Posterior cingulate gyrus (tissue), 11 donors: ENCODE measurements around the gene OBP2A.
"Not testable (repeated sequence)": the region's sequence is repeated elsewhere in the genome, so short reads cannot be mapped to it uniquely, and the experiment has no call there.

Source experiments
- DNase-seq, 10 donors: peaks; one replicate each; pipeline versions ENCODE4 v3.0.0 to v3.0.0-alpha.2; 2020 to 2021; ENCODE audit warnings: mixed read lengths in 3 of 10
- intact Hi-C: fragments of 100-400 bp; cut with DNase I; formaldehyde crosslinking; loops from one replicate; pipeline ENCODE4 v1.15.1; 2023

The OBP2A gene

DNA sequence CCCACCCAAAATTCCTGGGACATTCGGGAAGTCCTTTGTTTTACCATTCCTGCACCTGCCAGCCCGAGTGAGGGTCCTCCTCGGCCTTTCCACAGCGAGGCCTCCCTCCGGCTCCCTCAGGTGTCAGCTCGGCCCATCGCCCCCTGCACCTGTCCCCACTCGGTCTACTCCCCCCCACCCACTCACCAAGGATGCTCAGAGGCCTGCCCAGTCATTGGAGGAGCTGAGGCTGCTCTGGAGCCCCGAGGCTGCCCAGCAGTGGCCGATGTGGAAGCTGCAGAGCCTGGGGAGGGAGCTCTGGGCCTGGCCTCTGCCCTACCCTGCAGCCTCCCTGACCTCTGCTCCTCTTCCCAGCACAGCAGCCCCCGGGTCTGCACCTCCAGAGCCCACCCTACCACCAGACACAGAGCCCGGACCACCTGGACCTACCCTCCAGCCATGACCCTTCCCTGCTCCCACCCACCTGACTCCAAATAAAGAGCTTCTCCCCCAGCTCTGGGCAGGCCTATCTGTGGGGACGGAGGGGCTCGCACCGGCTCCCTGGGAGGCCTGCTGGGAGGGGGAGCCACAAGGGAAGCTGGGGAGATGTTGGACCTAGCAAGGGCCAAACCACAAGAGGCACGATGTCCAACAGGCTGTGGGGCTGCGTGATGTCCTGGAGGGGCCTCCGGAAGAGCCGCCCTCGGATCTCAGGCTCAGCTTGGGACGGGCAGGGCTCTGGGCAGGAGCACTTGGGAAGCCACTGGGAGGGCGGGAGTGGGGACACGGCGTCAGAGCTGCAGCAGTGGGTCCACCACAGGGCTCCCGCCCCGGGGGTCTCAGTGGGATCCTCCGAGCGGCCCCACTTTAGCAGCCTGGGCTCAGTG is 3.8 kb downstream of the OBP2A start:
- intact Hi-C loops = not testable (repeated sequence)
- peak in 1 of 10 donors; percentile 55 for DNase-seq

DNA sequence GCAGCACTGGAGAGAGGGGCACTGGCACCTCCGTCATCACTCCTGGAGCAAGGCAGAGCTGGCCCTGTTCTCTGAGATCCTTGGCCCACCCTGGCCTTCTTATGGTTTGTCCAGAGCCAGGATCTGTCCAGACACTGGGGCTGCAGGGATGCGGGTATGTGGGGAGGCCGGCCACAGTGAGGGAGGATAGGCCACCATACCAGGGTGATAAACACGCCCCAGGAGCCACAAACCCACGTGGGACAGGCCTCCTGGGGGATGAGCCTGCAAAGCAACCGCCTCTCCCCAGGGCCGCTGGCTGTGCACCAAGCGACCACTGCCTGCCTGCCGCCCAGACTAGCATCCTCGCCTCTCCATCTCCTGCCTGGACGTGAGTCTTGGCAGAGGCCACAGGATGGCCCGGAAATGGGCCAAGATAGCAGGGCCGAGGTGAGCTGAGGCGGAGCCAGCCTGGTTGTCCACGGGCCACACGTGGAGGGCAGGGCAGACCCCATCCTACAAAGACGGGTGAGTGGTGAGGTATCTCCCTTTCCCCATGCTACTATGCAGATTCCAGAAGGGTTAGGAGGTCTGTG is 4.5 kb downstream of the OBP2A start:
- peak in 1 of 10 donors; percentile 65 for DNase-seq
- intact Hi-C loops = no loop called here

DNA sequence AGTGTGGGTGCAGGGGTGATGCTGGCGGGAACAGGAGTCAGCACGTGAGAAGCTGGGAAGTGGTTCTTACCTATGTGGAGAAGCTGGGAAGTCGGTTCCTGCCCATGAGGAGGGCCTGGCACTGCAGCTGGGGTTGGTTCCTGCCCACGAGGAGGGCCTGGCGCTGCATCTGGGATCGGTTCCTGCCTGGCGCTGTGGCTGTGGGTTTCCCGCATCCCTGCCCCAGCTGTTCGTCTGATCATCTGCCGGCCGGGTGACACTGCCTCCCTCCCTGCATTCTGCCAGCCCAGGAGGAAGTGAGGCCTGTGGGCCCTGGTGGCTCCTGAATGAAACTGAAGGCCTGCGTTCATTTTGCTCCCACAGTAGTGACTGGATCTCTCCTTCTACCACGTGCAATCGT is 5.1 kb downstream of the OBP2A start:
- peak in 1 of 10 donors; percentile 72 for DNase-seq
- intact Hi-C loops = no loop called here

DNA sequence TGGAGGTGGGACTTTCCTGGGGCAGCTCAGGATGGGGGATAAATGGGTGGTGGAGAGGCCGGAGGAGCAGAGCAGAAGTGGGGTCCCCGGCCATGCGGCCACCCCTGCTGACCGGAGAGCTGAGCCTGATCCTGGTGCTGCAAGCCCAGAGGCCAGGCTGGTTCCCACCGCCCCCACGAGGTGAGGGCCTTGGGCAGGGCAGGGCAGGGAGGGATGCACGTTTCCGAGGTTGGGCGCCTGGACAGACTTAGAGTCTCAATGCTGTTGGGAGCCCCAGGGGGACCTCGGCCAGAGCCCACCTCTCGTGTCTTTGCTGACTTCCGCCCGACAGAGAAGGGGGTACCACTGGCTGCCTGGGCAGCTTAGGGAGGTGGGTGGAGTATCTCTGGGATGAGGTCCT is 5.5 kb downstream of the OBP2A start:
- intact Hi-C loops = no loop called here
- peak in 1 of 10 donors; percentile 60 for DNase-seq

DNA sequence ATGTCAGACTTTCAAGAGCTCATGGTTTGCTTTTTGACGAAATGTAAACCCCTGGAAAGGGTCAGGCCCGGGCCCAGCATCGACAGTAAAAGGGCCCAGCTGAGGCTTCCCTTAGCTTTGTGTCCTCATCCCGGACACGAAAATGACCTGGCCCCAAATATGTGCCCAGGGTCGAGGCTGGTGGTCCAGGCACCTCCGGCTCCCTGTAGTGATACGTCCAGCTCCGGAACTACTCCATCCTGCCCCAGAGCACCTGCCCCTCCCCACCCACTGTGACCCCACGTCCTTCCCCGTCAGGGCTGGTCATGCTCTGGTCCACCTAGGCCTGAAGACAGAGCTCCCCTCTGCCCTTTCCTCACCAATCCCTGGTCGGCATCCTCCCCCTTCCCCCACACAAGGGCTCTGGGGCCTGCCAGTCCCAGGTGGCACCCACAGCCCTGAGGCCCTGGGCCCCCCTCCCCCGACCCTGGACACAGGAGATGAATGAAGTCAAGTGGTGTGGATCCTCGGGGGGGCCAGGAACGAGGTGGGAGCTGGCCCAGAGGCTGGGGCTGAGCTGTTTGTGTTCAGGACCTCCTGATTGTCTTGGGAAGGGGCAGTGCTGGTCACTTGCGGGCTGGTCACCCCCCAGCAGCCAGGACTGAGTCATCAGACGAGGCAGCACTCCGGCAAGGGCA is 6.2 kb downstream of the OBP2A start:
- intact Hi-C loops = no loop called here
- DNase-seq = peak in 1 of 10 donors; percentile 62

DNA sequence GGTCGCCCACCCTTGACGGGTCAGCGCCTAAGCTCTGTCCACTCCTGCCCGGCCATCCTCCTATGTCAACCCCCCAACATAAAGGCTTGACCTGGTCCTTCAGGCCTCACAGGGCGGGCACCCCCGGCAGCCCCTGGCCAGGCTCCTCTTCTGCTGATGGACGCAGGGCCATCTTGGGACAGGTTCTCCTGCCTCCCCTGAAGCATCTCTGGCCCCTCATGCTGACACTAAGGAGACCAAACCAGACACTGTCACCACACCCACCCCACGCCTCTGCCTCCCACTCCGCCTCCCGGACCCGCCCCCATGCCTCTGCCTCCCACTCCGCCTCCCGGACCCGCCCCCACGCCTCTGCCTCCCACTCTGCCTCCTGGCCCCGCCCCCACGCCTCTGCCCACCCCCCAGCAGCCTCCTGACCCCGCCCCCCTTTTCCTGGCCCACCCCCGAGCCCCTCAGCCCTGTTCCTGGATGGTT is 6.8 kb downstream of the OBP2A start:
- DNase-seq = no peak
- intact Hi-C loops = no loop called here

DNA sequence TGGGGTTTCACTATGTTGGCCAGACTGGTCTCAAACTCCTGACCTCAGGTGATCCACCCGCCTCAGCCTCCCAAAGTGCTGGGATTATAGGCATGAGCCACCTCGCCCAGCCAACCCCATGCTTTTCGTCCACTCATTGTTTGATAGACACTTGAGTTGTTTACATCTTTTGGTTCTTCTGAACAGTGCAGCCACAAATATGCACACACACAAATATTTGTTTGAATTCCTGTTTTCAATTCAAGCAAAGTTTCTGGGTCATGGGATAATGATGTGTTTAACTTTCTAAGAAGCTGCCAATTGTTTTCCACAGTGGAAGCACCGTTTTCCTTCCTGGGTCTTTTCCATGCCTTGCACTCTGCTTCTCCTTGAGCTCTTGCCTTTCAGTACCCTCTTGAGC is 8.8 kb downstream of the OBP2A start:
- no peak for DNase-seq
- intact Hi-C loops = no loop called here

- DNase-seq = no peak
- intact Hi-C loops = no loop called here
These were observed 9.3 kb downstream of the OBP2A start for GRCh38 chr9:135555203-135555602.

DNA sequence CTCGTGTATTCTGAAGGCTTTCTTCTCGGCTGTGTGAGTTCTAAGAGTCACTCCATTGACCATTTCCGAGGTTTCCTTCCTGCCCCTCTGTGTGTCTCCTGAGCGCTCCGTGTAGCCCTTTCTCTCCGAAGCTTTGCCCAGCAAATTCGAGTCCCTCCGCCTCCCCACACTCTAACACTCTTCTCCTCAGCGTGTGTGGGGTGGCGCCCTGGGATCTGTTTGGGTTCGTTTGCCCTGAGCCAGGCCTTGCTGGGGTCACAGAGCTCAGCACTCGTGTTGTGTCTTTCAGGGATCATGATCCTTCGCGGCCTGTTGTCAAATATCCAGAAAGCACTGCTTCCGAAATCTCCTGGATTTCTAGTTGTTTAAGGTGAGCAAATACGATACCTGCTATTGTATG is 10.0 kb downstream of the OBP2A start:
- no peak for DNase-seq
- intact Hi-C loops = no loop called here

- DNase-seq = no peak
These were observed 13.7 kb downstream of the OBP2A start for GRCh38 chr9:135559606-135560005.

DNA sequence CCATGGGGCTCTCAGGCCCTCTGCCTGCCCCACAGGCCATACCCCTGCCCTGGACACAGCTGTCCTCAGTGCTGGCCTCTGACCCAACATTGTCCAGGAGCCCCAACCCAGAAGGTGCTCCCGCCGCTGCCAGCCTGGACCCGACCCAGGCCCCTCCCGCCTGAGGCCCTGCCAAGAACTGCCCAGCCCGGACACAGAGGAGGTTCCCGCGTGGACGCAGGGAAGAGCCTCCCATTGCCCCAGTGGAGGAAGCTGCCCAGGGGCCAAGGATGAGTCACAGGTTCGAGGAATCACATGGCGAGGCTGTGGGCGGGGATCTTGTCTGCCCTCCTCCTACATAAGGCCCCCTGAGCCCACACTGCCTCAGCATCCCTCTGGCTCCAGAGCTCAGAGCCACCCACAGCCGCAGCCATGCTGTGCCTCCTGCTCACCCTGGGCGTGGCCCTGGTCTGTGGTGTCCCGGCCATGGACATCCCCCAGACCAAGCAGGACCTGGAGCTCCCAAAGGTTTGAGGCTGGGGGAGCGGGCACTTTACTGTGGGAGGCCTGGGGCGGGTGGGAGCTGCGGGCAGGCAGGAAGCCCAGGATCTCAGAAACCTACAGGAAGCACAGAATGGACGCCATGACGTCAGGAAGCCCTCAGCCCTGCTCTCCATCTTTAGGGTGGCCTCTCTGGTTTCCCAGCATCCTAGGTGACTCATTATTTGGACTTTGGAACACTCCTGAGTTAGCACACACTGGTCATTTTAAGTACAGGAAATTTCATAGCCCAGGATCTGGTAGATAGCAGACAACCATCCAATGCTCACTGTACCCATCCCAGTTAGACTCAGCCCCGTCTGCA is 15.7 kb downstream of the OBP2A start, which contains the start of gene PAEP:
Gene PAEP (plus strand): TSS at position 366 of the 844 bp plus-strand sequence.
- intact Hi-C loops = no loop called here

More at GRCh38 chr9:135559606-135560005, 13.7 kb downstream of the OBP2A start:
- intact Hi-C loops = no loop called here

DNA sequence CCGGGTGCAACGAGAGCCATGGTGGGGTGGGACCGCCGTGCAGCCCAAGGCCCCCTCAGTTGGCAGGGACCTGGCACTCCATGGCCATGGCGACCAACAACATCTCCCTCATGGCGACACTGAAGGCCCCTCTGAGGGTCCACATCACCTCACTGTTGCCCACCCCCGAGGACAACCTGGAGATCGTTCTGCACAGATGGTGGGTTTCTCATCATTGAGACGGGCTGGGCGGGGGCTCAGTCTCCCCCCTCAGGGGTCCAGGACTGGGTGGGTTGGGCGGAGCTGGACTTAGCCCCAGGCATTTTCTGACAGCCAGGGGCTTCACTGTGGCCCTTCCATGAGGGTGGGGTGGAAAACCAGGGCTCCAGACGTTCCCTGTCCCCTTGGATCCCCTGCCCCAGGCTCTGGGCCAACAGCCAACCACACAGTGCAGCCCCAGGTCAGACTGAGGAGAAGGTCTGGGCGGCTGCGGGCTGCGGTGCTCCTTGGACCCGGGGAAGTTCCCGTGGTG is 16.4 kb downstream of the OBP2A start:
- intact Hi-C loops = no loop called here
- peak in 1 of 10 donors; percentile 72 for DNase-seq

More for the DNA sequence above, 15.7 kb downstream of the OBP2A start, which contains the start of gene PAEP:
- peak in 1 of 10 donors; percentile 72 for DNase-seq

GRCh38 chr9:135563039-135563476 is 17.1 kb downstream of the OBP2A start:
- DNase-seq = no peak
- intact Hi-C loops = no loop called here

DNA sequence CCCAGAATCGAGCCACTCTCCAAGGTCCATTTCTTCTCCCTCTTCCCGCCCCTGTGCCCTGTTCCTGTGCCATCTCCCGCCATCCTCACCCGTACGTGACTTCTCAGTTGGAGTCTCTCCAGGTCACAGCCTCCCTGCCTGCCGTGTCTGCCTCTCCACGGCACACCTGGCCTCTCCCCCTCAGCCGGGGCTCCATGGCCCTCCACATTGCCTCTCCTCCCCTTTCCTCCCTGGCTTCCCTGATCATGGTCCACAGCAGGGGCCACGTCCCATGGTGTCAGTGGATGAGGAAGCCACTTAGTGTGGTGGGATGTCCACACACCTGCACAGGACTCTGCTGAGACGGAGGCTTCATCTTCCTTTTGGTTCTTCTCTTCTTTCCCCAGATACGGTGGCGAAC is 17.9 kb downstream of the OBP2A start:
- peak in 1 of 10 donors; percentile 58 for DNase-seq
- intact Hi-C loops = no loop called here

DNA sequence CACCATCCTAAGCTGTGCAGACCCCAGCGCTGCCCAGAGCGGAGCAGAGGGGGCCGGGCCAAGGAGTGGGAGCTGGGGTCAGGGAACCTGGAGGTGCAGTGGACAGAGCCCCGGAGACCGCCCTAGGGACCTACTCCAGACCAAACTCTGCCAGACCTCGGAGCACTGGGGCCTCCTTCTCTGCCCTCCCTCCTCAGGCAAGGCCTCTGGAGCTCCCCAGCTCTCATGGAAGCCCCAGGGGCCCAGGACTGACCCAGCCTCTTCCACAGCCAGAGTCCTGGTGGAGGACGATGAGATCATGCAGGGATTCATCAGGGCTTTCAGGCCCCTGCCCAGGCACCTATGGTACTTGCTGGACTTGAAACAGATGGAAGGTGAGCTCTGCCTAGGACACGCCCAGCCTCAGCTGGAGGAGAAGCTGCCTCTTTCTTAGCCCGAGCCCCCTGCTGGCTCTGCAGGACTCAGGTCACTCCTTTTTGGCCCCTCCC is 19.3 kb downstream of the OBP2A start:
- DNase-seq = peak in 2 of 10 donors; percentile 53 to 57
- intact Hi-C loops = no loop called here

- peak in 1 of 10 donors; percentile 58 for DNase-seq
- intact Hi-C loops = no loop called here
These were observed 19.7 kb downstream of the OBP2A start for GRCh38 chr9:135565636-135566035.

GRCh38 chr9:135566552-135566951 is 20.6 kb downstream of the OBP2A start:
- intact Hi-C loops = no loop called here
- DNase-seq = peak in 3 of 10 donors; percentile 30 to 55 (median 49)

- intact Hi-C loops = no loop called here
- DNase-seq = peak in 3 of 10 donors; percentile 47 to 72 (median 58)
These were observed 21.4 kb downstream of the OBP2A start for GRCh38 chr9:135567311-135567710.

- intact Hi-C loops = no loop called here
- peak in 2 of 10 donors; percentile 28 to 33 for DNase-seq
These were observed 22.1 kb downstream of the OBP2A start for GRCh38 chr9:135568026-135568425.

- intact Hi-C loops = no loop called here
- no peak for DNase-seq
These were observed 24.5 kb downstream of the OBP2A start for GRCh38 chr9:135570456-135570855.
